LNCaP clone FGC (cell line): ENCODE data around the gene IBTK.

ENCODE experiments used
- DNase-seq: peaks from one replicate; pipeline ENCODE4 v3.0.0-alpha.2; 2011; ENCODE audit warnings: low read depth
- H3K4me3 ChIP-seq: 2 replicates; pipeline ENCODE4 v1.5.1; 2011; ENCODE audit warnings: mild to moderate bottlenecking, low read depth, low read length, control low read depth
- TF ChIP-seq, protein P1 (sequence below): IDR thresholded peaks from 2 replicates; pipeline ENCODE4 v1.5.1; 2012; ENCODE audit warnings: mild to moderate bottlenecking; ENCODE audit not compliant: control insufficient read depth, insufficient read depth; ENCODE audit errors: extremely low read depth

Gene IBTK

DNA sequence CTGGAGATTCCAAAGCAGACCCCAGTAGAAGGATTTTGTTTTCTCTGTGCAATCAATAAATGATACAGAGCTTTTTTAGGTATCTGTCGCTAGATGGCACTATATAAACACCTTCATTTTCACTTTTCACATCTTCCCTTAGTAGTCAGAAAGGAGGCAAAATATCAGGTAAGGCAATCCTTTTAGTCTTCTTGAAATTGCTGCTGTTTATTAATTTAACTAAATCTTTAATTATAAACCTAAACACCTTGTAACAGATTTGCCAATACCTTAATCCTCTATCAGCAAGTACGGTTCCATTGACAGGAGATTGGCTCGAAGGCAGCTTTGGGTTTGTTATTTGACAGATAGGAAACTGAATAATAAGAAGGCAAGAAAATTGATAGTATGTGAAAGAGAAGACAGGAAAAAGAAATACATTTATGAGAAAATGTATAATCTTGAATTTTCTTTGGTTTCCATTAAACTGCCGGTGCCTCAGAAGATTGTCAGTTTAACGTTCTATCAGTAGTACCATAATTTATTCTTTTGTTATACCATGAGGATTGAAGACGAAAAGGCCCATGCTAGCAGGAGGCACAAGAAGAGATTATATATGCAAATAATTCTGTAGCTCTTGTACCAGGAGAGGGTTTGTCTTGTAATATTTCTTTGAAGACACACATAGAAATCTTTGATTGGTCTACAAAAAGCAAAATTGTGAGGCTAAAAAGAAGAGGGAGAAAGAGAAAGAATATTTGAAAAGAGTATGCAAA, 23.5 kb upstream of the IBTK start:
- TF ChIP-seq, protein P1, sequence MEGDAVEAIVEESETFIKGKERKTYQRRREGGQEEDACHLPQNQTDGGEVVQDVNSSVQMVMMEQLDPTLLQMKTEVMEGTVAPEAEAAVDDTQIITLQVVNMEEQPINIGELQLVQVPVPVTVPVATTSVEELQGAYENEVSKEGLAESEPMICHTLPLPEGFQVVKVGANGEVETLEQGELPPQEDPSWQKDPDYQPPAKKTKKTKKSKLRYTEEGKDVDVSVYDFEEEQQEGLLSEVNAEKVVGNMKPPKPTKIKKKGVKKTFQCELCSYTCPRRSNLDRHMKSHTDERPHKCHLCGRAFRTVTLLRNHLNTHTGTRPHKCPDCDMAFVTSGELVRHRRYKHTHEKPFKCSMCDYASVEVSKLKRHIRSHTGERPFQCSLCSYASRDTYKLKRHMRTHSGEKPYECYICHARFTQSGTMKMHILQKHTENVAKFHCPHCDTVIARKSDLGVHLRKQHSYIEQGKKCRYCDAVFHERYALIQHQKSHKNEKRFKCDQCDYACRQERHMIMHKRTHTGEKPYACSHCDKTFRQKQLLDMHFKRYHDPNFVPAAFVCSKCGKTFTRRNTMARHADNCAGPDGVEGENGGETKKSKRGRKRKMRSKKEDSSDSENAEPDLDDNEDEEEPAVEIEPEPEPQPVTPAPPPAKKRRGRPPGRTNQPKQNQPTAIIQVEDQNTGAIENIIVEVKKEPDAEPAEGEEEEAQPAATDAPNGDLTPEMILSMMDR = peak; percentile 62
- DNase-seq = no peak
- no peak overlapping the region for H3K4me3 ChIP-seq

DNA sequence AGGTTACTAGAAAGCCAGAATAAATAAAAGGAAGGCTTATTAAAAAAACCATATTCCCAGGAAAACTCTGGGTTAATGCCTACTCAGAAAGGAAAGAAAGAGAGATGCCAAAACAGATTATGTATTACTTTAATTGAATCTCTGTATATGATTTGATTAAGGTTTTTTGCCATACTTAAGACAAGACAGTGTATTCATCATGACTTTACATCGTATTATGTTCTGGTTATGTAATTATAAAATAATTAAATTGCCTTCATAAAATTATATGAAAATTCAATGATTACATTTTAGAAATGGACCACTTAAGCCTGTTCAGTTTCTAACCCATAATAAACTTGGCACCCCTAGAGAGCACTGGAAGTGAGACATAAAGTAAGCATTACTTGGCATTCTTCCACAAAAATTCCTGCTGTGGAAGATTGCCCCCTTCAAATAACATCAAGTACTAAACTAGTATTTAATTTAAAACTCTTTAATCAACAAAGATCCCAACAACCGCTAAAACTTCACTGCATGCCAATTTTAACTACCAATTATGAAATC, 20.8 kb upstream of the IBTK start:
- no peak for DNase-seq
- TF ChIP-seq, protein P1 = no peak
- H3K4me3 ChIP-seq = no peak overlapping the region

DNA sequence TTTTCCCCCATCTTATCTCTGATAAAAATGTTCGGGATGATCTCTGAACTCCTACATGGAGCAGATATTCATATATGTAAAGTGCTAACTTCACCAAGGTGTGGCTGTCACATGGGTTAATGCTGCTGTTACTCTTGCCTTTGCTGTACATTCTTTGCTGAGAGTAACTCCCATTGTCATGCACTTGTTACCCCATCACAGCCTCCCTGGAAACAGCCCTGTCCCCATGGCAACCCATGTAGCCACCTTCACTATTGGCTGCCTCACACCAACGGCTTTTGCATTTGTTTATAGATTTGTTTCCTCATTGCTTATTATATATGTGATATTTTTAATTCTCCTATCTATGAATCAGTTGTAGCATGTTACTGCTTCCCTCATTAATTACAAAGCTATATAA, 17.3 kb upstream of the IBTK start:
- DNase-seq = no peak
- TF ChIP-seq, protein P1 = no peak

DNA sequence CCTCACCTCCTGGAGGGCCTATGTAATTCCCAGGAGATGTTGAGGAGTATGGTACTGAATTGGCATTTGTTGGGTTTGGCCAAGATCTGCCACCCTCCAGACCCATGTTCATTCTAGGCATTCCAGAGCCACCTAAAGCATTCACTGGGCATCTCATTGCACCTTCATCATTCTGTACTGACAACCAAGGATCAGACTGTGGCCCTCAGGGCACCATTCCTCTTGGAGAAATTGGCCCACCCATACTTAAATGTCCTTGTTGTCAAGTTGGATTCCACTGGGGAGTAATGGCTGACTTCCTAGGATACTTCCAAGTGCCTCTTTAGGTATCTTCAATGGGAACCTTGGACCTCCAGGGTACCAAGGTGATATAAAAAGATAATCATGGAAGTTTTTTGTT, 16.8 kb upstream of the IBTK start:
- no peak overlapping the region for H3K4me3 ChIP-seq
- TF ChIP-seq, protein P1 = no peak
- DNase-seq = no peak

More for the DNA sequence above, 17.3 kb upstream of the IBTK start:
- no peak overlapping the region for H3K4me3 ChIP-seq

DNA sequence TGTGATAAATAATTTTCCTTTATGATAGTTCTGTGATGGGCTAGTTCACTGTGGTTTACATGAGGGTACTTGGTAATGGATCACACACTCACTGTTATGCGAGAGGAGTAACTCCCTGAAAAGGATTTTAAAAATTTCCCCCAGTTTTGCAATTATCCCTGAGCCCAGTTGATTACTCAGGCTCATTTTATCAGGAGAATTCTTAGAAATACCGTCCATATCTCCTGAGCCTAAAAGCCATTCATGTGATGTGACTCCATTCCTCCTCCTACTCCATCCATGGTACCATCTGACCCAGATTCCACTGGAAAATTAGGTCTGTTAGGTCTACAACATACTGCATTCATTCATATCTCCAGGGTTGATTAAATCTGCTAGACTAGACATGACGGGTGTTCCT, 16.4 kb upstream of the IBTK start:
- no peak overlapping the region for H3K4me3 ChIP-seq
- DNase-seq = no peak
- TF ChIP-seq, protein P1 = no peak

DNA sequence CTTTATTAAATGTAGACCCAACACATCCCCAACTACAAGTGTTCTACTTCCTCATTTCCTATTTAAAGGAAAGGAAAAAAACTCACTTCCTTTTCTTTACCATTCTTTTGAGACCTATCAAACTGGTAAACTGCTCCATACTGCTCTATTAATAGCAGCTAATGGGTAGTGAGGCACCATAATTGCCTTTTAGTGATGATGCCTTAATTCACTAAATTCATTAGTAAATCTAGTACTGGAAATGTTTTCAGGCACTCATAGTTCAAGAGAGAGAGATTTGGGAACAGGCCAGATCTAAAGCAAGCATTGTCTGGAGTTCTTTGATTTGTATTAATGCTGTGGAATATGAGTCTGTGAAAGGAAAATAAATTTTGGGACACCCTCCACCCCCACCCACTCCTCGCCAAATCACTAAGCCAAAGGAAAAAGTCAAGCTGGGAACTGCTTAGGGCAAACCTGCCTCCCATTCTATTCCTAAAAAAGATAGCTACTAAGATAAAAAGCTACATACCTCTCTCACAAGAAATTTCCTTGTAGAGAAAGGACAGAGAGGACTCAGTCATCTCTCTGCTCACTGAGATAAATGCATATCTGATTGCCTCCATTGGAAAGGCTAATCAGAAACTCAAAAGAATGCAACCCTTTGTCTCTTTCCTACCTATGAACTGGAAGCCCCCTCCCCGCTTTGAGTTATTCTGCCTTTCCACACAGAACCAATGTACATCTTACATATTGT, 13.6 kb upstream of the IBTK start:
- DNase-seq = no peak
- TF ChIP-seq, protein P1 = no peak
- H3K4me3 ChIP-seq = no peak overlapping the region
